Lung (tissue), 12 donors: Measurements from ENCODE around the gene TLR7. TPM values are rescaled to one million over a fixed set of nuclear protein-coding genes. Genes with fewer than 3 reads are reported as not detected.

ENCODE experiments used
- ATAC-seq: fragments of 200-7000 bp; cut with Tn5 transposase; one replicate; pipeline ENCODE4 v1.9.1; 2020; ENCODE audit warnings: moderate number of reproducible peaks; ENCODE audit not compliant: insufficient read depth, low FRiP score
- DNase-seq, 3 donors: peaks; one replicate each; pipeline ENCODE4 v3.0.0-alpha.2; 2013 to 2017
- H3K27ac ChIP-seq, 2 donors: one replicate each; pipeline ENCODE4 v1.5.1; 2013; ENCODE audit warnings: mild to moderate bottlenecking in 2 of 2, moderate library complexity in 2 of 2, control low read depth in 1 of 2, inconsistent platforms in 1 of 2, low read depth in 1 of 2, low read length in 1 of 2
- H3K27me3 ChIP-seq, 3 donors: one replicate each; pipeline ENCODE4 v1.5.1; 2013; ENCODE audit warnings: low read length in 2 of 3; ENCODE audit not compliant: control insufficient read depth in 3 of 3, insufficient read depth in 3 of 3
- H3K36me3 ChIP-seq, 4 donors: one replicate each; pipeline ENCODE4 v1.5.1; 2013; ENCODE audit warnings: low read length in 4 of 4, mild to moderate bottlenecking in 1 of 4, moderate library complexity in 1 of 4; ENCODE audit not compliant: control insufficient read depth in 4 of 4, insufficient read depth in 4 of 4
- H3K4me1 ChIP-seq, 5 donors: one replicate each; pipeline ENCODE4 v1.5.1; 2013; ENCODE audit warnings: low read length in 5 of 5, mild to moderate bottlenecking in 2 of 5, moderate library complexity in 1 of 5; ENCODE audit not compliant: control insufficient read depth in 5 of 5, insufficient read depth in 5 of 5
- H3K4me3 ChIP-seq: one replicate; pipeline ENCODE4 v1.5.1; 2013; ENCODE audit warnings: mild to moderate bottlenecking, control low read depth, moderate library complexity
- H3K9ac ChIP-seq, 2 donors: one replicate each; pipeline ENCODE4 v1.5.1; 2013; ENCODE audit warnings: low read length in 2 of 2, control low read depth in 1 of 2; ENCODE audit not compliant: insufficient read depth in 1 of 2
- H3K9me3 ChIP-seq, 4 donors: one replicate each; pipeline ENCODE4 v1.5.1; 2013; ENCODE audit warnings: low read length in 3 of 4, mild to moderate bottlenecking in 1 of 4, moderate library complexity in 1 of 4; ENCODE audit not compliant: control insufficient read depth in 4 of 4, insufficient read depth in 3 of 4
- WGBS, 2 donors: extraction: QIAGEN DNeasy Blood & Tissue Kit; methylation state at CpG; one replicate each; pipeline ENCODE4 v1.1.7; 2013; 5-methylcytosine and 5-hydroxymethylcytosine counted together
- polyA plus RNA-seq, 2 donors: library from polyadenylated mRNA; stranded (reverse); fragments of 200-250 nt; gene quantifications; one replicate each; pipeline ENCODE4 v1.2.1, GENCODE V29; 2013
- total RNA-seq, 2 donors: library from RNA; depleted of rRNA in 1 of 2; stranded (reverse); fragments of >200 nt in 1 of 2; gene quantifications; one replicate each; pipeline ENCODE4 v1.2.1, GENCODE V29; 2014 to 2021
- TF ChIP-seq, protein P1 (sequence below): IDR thresholded peaks from 2 replicates; pipeline ENCODE4 v1.5.1; 2012; ENCODE audit warnings: mild to moderate bottlenecking; ENCODE audit errors: control extremely low read depth, extremely low read depth
- donor health status: control.
- donor health status: control.
- donor health status: Bipolar disorder and iron deficiency.
- donor health status: healthy.
- donor health status: DM: yes; HTN: yes; CAD: no.

TLR7 gene
- total and polyA plus RNA-seq, 4 donors = 0.26 to 3.5 (median 0.80) TPM

DNA sequence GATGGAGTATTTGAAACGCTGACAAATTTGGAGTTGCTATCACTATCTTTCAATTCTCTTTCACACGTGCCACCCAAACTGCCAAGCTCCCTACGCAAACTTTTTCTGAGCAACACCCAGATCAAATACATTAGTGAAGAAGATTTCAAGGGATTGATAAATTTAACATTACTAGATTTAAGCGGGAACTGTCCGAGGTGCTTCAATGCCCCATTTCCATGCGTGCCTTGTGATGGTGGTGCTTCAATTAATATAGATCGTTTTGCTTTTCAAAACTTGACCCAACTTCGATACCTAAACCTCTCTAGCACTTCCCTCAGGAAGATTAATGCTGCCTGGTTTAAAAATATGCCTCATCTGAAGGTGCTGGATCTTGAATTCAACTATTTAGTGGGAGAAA, 52.7 kb downstream of the TLR7 start:
- no peak overlapping the region for H3K4me3 ChIP-seq
- H3K4me1 ChIP-seq = no peaks in the 10 kb centered on the region
- no peak overlapping the region for H3K9ac ChIP-seq
- DNase-seq = no peak
- WGBS, 2 donors = 79 to 96% methylated on average over 8 of the region's 8 CpGs
- H3K27ac ChIP-seq = no peak overlapping the region
- peaks cover 0 to 6% (median 0%) of the 10 kb centered on the region in 4 donors for H3K9me3 ChIP-seq
- no peaks in the 10 kb centered on the region for H3K36me3 ChIP-seq
- peaks cover 3 to 8% (median 7%) of the 10 kb centered on the region in 3 donors for H3K27me3 ChIP-seq
- TF ChIP-seq, protein P1, sequence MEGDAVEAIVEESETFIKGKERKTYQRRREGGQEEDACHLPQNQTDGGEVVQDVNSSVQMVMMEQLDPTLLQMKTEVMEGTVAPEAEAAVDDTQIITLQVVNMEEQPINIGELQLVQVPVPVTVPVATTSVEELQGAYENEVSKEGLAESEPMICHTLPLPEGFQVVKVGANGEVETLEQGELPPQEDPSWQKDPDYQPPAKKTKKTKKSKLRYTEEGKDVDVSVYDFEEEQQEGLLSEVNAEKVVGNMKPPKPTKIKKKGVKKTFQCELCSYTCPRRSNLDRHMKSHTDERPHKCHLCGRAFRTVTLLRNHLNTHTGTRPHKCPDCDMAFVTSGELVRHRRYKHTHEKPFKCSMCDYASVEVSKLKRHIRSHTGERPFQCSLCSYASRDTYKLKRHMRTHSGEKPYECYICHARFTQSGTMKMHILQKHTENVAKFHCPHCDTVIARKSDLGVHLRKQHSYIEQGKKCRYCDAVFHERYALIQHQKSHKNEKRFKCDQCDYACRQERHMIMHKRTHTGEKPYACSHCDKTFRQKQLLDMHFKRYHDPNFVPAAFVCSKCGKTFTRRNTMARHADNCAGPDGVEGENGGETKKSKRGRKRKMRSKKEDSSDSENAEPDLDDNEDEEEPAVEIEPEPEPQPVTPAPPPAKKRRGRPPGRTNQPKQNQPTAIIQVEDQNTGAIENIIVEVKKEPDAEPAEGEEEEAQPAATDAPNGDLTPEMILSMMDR = no peak
- ATAC-seq = no peak

DNA sequence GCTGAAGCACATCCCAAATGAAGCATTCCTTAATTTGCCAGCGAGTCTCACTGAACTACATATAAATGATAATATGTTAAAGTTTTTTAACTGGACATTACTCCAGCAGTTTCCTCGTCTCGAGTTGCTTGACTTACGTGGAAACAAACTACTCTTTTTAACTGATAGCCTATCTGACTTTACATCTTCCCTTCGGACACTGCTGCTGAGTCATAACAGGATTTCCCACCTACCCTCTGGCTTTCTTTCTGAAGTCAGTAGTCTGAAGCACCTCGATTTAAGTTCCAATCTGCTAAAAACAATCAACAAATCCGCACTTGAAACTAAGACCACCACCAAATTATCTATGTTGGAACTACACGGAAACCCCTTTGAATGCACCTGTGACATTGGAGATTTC, 54.1 kb downstream of the TLR7 start:
- no peaks in the 10 kb centered on the region for H3K4me1 ChIP-seq
- H3K4me3 ChIP-seq = no peak overlapping the region
- peaks cover 3 to 8% (median 5%) of the 10 kb centered on the region in 3 donors for H3K27me3 ChIP-seq
- TF ChIP-seq, protein P1 = no peak
- WGBS, 2 donors = 69 to 77% methylated on average over 8 of the region's 8 CpGs
- ATAC-seq = no peak
- DNase-seq = no peak
- H3K36me3 ChIP-seq = no peaks in the 10 kb centered on the region
- no peak overlapping the region for H3K9ac ChIP-seq
- no peak overlapping the region for H3K27ac ChIP-seq
- peaks cover 0 to 4% (median 0%) of the 10 kb centered on the region in 4 donors for H3K9me3 ChIP-seq

DNA sequence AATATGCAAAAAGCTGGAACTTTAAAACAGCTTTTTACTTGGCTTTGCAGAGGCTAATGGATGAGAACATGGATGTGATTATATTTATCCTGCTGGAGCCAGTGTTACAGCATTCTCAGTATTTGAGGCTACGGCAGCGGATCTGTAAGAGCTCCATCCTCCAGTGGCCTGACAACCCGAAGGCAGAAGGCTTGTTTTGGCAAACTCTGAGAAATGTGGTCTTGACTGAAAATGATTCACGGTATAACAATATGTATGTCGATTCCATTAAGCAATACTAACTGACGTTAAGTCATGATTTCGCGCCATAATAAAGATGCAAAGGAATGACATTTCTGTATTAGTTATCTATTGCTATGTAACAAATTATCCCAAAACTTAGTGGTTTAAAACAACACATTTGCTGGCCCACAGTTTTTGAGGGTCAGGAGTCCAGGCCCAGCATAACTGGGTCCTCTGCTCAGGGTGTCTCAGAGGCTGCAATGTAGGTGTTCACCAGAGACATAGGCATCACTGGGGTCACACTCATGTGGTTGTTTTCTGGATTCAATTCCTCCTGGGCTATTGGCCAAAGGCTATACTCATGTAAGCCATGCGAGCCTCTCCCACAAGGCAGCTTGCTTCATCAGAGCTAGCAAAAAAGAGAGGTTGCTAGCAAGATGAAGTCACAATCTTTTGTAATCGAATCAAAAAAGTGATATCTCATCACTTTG, 55.2 kb downstream of the TLR7 start:
- no peaks in the 10 kb centered on the region for H3K36me3 ChIP-seq
- ATAC-seq (no peak), DNase-seq (no peak)
- no peaks in the 10 kb centered on the region for H3K4me1 ChIP-seq
- H3K27me3 ChIP-seq = peaks cover 0 to 8% (median 5%) of the 10 kb centered on the region in 3 donors
- no peak overlapping the region for H3K4me3 ChIP-seq
- TF ChIP-seq, protein P1 = no peak
- WGBS, 2 donors = 86 to 96% methylated on average over 10 of the region's 10 CpGs
- H3K9me3 ChIP-seq = peaks cover 0 to 2% (median 0%) of the 10 kb centered on the region in 4 donors
- no peak overlapping the region for H3K9ac ChIP-seq
- no peak overlapping the region for H3K27ac ChIP-seq

DNA sequence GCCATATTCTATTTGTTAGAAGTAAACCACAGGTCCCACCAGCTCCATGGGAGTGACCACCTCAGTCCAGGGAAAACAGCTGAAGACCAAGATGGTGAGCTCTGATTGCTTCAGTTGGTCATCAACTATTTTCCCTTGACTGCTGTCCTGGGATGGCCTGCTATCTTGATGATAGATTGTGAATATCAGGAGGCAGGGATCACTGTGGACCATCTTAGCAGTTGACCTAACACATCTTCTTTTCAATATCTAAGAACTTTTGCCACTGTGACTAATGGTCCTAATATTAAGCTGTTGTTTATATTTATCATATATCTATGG, 55.7 kb downstream of the TLR7 start:
- H3K36me3 ChIP-seq = no peaks in the 10 kb centered on the region
- H3K9me3 ChIP-seq = peaks cover 0 to 2% (median 0%) of the 10 kb centered on the region in 4 donors
- H3K27me3 ChIP-seq = peaks cover 0 to 8% (median 5%) of the 10 kb centered on the region in 3 donors
- H3K9ac ChIP-seq = no peak overlapping the region
- DNase-seq (no peak), ATAC-seq (no peak)
- H3K4me1 ChIP-seq = no peaks in the 10 kb centered on the region
- no peak overlapping the region for H3K4me3 ChIP-seq
- H3K27ac ChIP-seq = no peak overlapping the region
- TF ChIP-seq, protein P1 = no peak
